Kidney tubule cell (primary cell): Measurements from ENCODE around the gene PBX3.
A peak's percentile ranks its signal among the peaks of the same experiment; 100 is the strongest.

ENCODE experiments used
- DNase-seq: peaks from one replicate; pipeline ENCODE4 v3.0.0-alpha.2; 2018; ENCODE audit warnings: low spot score

PBX3 gene

GRCh38 chr9:125747053-125747764 is at the start of gene PBX3:
PBX3 (plus strand) TSS chr9:125747373.
- DNase-seq, result peak; percentile 62

- no peak for DNase-seq
Observed at GRCh38 chr9:125699870-125700269, 47.3 kb upstream of the PBX3 start.

GRCh38 chr9:125700791-125701190 is 46.4 kb upstream of the PBX3 start:
- DNase-seq, result peak; percentile 62

GRCh38 chr9:125701351-125701750 is 45.8 kb upstream of the PBX3 start:
- peak; percentile 88 for DNase-seq

- no peak for DNase-seq
Observed at GRCh38 chr9:125703662-125704061, 43.5 kb upstream of the PBX3 start.

GRCh38 chr9:125705893-125706292 is 41.3 kb upstream of the PBX3 start:
- DNase-seq, result no peak

GRCh38 chr9:125706651-125707471 is 40.3 kb upstream of the PBX3 start, which contains the start of gene MAPKAP1:
MAPKAP1 (minus strand) TSS chr9:125707208; CDS start chr9:125672574, 34,634 bp downstream.
- peak; percentile 97 for DNase-seq

GRCh38 chr9:125707472-125707804 is 39.7 kb upstream of the PBX3 start:
- DNase-seq, result no peak

GRCh38 chr9:125726456-125727132 is 20.6 kb upstream of the PBX3 start:
- no peak for DNase-seq

- no peak for DNase-seq
Observed at GRCh38 chr9:125730168-125730567, 17.0 kb upstream of the PBX3 start.

- no peak for DNase-seq
Observed at GRCh38 chr9:125732562-125732961, 14.6 kb upstream of the PBX3 start.

- peak; percentile 19 for DNase-seq
Observed at GRCh38 chr9:125739436-125739835, 7.7 kb upstream of the PBX3 start.

GRCh38 chr9:125742657-125743056 is 4.5 kb upstream of the PBX3 start:
- DNase-seq, result no peak

GRCh38 chr9:125743682-125744428 is 3.3 kb upstream of the PBX3 start:
- peak; percentile 52 for DNase-seq

GRCh38 chr9:125744616-125745015 is 2.6 kb upstream of the PBX3 start:
- DNase-seq, result peak; percentile 65

- no peak for DNase-seq
Observed at GRCh38 chr9:125745018-125745417, 2.2 kb upstream of the PBX3 start.

GRCh38 chr9:125745682-125746016 is 1.5 kb upstream of the PBX3 start:
- DNase-seq, result no peak

- DNase-seq, result peak; percentile 97
Observed at GRCh38 chr9:125746017-125746773, 978 bp upstream of the PBX3 start.

- no peak for DNase-seq
Observed at GRCh38 chr9:125746774-125747052, 460 bp upstream of the PBX3 start.

- DNase-seq, result peak; percentile 29
Observed at GRCh38 chr9:125747765-125748445, 732 bp downstream of the PBX3 start.

- no peak for DNase-seq
Observed at GRCh38 chr9:125748446-125749099, 1.4 kb downstream of the PBX3 start.
